ENCODE results near the gene GTF3C5.
"Not testable (repeated sequence)": the region's sequence is repeated elsewhere in the genome, so short reads cannot be mapped to it uniquely, and the experiment has no call there.

Gene GTF3C5

DNA sequence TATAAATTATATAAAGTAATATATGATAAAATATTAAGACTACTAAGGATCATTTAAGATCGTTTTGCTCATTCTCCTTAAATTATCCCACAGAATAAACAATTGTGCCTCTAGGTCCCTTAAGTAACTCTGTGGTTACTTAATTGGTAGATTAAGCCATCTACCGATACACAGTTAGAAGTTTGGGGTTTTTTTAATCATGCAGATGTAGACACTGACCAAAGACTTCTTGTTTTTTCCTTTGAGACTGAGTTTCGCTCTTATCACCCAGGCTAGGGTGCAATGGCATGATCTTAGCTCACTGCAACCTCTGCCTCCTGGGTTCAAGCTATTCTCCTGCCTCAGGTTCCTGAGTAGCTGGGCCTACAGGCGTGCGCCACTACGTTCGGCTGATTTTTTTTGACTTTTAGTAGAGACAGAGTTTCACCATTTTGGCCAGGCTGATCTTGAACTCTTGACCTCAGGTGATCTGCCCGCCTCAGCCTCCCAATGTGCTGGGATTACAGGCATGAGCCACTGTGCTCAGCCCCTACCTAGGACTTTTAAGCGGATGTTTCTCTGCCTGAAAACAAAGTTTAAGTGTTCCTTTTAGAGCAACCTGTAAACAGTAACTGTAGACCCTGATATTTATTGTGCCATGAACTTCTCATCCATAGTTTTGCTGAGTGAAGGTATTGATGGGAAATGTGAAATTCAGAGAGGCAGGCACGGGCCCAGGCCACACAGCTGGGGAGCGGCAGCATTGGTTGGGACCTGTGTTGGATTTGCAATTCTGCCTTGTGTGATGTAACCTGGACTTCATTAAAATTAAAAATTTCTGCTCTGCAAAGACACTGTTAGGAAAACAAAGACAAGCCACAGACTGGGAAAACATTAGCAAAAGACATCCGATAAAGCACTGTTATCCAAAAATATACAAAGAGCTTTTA is 42.6 kb downstream of the GTF3C5 start:
- no peak for DNase-seq

DNA sequence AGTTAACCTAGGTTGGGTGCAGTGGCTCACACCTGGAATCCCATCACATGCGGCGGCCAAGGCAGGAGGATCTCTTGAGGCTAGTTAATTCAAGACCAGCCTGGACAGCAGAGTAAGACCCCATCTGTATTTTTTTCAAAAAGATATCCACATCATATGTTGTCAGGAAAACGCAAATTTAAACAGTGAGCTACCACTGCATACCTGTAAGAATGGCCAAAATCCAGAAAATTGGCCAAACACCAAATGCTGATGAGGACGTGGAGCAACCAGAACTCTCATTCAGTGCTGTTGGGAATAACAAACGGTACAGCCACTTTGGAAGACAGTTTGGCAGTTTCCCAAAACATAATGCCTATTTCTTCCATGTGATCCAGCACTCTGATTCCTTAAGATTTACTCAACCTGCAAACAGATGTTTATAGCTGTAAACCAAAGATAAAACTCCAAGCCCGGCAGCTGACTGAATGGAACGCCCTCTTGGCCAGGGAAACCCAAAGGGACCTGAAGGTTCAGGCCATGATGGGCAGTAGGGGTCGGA is 43.4 kb downstream of the GTF3C5 start:
- no peak for DNase-seq

DNA sequence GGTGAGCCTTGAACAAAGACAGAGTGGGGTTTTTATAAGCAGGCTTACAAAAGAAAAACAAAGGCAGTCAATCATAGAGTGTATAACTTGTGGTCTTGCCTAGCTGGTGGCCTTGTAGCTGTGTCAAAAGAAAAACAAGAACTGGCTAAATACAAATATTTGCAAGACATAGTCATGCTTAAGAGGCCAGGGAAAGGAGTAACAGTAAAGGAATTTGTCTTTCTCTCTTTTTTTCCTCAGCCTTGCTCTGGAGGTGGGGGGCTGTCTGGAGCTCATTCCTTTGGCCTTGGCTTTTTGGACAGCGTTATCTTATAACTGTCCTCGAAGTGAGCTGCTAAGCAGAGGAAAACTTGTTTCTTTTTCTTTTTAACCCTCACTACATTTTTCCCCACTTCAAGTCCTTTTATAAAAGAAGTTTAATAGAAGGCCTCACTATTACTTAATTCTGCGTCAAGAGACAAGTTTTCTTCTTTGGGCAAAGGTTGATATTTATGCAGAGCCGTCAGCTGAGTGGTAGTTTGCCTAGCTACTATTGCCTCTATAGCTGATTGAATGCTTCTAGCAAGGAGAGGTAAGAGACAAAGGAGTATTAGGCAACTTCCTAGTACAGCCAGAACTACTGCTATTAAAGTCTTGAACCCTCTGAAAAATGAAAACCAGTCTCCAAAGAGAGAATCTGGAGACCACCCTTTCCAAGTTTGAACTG is 45.3 kb downstream of the GTF3C5 start:
- DNase-seq = no peak

DNA sequence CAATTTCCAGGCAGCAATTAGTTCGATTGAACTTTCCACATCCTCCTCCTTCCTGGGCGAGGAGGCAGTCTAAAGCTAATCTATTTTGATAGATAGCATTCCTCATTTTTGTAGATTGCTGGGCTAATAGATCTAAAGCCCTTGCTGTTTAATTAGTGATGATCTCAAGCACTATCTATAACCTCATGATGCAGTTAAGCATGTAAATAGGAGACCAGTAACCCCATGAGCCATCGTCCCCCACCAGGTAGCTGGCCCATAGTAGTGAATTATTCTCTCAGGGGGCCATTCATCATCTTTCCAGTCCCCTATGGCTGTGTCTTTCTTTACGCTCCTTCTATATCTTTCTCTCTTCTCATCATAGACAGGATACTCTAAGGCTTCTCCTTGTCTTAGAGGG is 45.9 kb downstream of the GTF3C5 start:
- no peak for DNase-seq

DNA sequence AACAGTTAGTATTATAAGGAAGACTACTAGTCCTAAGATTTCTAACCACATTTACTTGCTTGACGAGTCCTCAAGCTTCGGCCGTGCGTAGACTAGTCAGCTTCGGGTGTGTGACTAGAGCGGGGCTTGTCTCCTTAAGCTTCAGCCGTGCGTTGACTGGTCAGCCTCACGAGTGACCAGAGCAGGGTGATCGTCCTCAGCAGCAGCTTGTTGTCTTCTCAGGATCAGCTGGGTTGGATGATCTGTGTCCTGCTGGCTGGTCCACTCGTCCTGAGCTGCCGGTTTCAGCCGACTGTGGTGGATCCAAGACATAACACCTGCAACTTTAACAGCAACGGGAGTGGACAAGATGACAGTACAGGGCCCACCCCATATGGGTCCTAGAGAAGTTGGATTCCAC is 47.7 kb downstream of the GTF3C5 start:
- DNase-seq = no peak

DNA sequence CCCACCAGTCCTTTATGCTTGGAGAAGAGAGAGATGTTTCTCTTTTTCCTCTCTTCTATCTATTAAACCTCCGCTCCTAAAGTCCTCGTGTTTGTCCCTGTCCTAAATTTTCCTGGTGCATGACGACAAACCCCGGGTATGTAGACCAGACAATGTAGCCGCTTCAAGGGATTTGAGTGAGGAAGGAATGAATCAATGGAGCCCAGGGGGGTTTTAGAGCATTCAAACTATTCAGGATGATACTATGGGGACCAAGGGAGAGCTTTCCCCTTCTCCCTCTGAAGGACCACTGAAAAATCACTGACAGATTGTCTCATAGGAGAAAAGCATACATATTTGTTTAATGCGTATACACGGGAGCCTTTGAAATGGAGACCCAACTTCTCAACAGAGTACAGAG is 49.4 kb downstream of the GTF3C5 start:
- no peak for DNase-seq

DNA sequence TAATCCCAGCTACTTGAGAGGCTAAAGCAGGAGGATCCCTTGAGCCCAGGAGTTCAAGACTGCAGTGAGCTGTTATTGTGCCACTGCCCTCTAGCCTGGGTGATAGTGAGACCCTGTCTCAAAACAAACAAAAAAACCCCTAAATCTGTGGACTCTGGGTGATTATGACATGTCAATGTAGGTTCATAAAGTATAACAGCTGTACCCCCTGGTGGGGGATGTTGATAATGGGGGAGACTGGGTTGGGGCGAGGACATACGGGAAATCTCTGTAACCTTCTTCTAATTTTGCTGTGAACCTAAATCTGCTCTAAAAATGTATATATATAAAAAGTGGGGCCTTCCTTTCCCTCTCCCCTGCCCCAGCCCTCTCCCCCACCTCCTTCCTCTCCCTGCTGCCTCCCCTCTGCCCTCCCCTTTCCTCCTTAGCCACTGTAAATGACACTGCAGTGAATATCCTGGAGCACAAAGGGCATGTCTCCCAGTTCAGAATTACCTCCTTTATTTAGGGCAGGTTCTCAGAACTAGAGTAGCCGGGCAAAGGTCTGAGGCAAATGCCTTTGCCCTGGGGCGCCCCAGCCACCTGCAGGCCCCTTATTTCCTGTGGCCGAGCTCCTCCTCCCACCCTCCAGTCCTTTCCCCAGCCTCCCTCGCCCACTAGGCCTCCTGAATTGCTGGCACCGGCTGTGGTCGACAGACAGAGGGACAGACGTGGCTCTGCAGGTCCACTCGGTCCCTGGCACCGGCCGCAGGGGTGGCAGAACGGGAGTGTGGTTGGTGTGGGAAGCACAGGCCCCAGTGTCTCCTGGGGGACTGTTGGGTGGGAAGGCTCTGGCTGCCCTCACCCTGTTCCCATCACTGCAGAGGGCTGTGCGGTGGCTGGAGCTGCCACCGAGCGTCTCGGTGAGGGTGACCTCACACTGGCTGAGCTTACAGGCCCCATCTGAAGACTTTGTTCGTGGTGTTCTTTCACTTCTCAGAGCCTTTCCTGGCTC is 50.3 kb downstream of the GTF3C5 start:
- not testable (repeated sequence) for DNase-seq

DNA sequence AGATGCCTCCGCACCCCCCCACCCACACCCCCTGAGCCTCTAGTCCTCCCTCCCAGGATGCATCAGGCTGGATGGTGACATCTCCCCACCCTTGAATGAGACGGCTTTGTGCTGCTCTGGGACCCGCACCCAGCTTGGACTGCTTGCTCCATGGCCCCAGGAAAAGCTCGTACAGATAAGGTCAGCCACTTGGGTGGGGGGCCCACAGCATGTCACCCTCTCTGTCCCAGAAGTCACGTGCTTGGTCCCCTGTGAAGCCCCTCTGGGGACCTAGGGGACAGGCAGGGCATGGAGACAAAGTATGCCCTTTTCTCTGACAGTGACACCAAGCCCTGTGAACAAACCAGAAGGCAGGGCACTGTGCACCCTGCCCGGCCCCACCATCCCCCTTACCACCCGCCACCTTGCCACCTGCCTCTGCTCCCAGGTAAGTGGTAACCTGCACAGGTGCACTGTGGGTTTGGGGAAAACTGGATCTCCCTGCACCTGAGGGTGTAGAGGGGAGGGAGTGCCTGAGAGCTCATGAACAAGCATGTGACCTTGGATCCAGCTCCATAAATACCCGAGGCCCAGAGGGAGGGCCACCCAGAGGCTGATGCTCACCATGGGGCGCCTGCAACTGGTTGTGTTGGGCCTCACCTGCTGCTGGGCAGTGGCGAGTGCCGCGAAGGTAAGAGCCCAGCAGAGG is 51.3 kb downstream of the GTF3C5 start:
- DNase-seq = not testable (repeated sequence)

DNA sequence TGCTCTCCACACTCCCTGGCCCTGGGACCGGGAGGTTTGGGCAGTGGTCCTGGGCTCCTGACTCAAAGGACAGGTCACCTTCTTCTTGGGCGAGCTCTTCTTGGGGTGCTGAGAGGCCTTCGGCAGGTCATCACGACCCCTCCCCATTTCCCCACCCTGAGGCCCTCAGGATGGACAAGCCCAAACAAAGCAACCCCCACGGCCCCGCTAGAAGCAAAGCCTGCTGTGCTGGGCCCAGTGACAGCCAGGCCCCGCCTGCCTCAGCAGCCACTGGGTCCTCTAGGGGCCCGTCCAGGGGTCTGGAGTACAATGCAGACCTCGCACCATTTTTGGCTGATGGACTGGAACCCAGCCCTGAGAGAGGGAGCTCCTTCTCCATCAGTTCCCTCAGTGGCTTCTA is 52.9 kb downstream of the GTF3C5 start:
- not testable (repeated sequence) for DNase-seq

DNA sequence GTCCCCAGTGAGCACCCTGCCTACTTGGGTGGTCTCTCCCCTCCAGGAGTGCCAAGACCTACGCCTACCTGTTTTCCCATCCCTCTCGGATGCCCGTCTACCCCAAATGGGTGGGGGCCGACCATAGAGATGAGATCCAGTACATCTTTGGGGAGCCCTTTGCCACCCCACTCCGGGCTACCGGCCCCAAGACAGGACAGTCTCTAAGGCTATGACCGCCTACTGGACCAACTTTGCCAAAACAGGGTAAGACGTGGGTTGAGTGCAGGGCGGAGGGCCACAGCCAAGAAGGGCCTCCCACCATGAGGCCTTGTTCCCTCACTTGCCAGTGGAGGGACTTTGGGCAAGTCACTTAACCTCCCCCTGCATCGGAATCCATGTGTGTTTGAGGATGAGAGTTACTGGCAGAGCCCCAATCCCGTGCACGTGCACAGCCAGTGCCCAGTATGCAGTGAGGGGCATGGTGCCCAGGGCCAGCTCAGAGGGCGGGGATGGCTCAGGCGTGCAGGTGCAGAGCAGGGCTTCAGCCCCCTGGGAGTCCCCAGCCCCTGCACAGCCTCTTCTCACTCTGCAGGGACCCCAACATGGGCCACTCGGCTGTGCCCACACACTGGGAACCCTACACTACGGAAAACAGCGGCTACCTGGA is 55.5 kb downstream of the GTF3C5 start:
- DNase-seq = not testable (repeated sequence)

DNA sequence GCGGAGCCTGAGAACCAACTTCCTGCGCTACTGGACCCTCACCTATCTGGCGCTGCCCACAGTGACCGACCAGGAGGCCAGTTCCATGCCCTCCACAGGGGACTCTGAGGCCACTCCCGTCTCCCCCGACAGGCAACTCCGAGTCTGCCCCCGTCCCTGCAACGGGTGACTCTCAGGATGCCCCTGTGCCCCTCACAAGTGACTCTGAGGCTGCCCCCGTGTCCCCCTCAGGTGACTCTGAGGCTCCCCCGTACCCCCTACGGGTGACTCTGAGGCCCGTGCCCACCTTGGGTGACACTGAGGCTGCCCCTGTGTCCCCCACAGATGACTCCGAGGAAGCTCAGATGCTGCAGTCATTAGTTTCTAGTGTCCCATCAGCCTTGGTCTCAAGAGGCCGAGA is 56.1 kb downstream of the GTF3C5 start:
- DNase-seq = no peak

DNA sequence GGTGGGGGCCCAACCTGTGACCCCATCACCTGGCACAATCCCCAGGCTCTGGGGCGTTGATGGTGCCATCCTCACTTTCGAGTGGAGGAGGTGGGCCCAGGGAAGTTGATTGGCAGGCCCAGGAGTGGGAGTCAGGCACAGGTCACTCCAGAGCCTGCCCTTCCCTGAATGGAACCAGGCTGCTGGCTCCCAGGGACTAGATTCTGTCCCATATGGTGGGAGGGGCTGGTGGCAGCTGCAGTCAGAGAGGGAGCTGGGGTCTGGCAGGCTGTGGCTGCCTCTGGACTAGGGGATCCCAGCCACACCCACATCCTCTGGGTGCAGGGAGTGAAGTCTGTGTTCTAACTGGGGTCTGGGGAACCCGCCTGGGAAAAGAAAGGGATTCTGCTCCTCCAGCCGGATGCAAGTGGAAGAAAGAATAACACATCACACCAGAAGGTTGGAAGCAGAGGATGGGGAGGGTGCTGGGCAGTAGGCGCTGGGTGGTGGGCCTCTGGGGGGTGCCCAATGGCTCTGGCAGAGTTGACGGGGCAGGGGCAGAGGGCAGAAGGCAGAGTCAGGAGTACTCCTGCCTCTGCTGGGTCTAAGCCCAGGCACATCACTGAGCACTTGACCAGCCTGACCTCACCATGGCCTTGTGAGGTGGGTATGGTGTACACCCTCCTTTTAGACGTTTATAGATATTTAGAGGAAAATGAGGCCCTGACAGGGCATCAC is 56.8 kb downstream of the GTF3C5 start:
- no peak for DNase-seq

DNA sequence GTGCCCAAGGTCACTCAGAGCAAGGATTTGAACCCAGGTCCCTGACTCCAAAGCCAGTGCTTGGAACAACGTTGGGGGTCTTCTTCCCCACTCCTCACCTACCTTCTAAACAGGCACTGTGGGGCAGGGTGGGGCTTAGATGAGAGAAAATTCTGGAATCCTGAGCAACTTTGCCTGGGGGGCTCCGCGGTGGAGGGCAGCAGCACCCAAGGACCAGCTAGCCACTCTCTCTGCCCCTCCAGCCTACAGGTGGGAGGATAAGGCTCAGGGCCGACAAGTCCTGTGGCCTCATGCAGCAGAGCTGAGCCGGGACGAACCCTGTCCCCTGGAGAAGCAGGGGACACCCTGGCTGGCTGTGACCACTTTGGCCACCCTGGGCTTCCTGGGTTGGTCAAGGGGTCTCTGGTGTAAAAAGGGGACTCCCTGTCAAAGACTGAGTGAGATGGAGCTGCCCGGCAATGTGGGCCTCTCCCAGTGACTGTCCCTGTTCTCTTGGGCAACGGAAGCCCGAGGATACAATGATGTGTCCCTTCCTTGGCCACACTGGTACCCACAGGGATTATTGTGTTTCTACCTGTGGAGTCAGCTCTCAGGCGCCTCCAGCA is 57.5 kb downstream of the GTF3C5 start:
- DNase-seq = no peak

DNA sequence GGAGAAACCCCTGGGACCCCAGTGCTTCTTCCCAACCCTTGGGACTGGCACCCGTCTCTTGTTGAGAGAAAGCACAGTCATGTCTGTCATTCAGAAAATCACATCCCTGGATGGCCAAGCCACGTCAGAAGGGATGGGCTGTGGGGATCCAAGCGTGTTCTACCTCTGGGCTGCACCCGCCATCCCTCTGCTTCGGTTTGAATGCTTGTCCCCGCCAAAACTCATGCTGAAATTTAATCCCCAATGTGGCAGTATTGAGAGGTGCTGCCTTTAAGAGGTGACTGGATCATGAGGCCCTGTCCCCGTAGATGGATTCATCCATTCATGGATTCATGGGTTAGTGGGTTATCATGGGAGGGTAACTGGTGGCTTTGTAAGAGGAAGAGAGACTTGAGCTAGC is 58.0 kb downstream of the GTF3C5 start:
- DNase-seq = no peak

DNA sequence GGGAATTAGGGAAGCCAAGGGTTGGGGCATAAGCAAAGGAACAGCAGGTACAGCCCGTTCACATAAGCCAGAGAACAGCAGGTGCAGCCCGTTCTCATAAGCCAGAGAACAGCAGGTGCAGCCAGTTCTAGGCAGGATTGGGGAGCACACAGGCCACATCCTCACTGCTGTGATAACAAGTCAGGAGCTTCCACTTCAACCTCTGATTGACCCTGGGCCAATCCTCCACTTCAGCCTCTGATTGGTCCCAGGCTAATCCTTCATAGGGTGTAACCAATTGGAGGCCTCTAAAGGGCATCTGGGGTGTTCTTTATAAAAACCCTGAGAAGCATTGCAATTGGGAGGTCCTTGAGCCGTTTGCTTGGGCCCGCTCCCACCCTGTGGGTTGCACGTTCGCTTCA is 58.5 kb downstream of the GTF3C5 start:
- DNase-seq = no peak

DNA sequence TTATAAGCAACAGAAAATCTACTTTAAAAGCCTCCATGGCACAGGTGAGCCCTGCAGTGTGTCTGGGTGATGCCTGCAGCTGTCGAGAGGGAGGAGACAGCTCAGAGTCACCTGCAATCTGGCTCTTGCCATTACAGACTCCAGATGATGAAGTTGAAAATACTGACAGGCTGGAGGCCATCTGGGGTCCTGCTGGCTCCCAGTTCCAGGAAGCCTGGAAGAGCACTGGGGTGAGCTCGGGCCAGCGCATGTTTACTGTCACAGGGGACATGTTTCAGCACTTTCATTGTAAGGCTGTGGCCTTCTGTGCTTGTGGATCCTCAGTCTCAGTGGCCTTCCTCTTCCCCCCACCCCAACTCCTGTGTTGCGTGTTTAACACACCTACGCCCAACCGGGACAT is 59.4 kb downstream of the GTF3C5 start:
- DNase-seq = no peak

DNA sequence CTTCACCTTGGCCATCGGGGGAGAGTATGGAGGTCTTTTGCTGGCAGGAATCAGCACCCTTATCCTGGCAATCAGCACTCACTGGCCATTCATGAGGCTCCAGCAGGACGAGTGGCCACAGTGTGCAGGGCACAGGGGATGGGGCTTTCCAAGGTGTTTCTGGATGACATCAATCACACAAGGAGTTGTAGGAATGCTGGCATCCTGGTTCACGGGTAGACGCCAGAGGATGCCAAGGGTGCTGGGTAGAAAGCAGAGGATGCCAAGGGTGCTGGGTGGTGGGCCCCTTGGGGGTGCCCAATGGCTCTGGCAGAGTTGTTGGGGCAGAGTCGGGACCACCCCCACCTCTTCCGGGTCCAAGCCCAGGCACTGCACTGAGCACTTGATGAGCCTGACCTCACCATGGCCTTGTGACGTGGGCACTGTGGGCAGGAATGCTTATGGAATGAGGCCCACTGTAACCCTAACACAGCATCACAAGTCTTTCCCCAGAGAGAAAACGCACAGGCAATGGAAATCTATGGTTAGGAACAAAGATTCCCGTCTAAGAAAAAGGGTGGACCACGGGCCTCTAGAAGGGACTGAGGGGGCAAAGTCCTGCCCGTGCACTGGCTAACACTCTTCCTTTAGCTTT is 60.1 kb downstream of the GTF3C5 start:
- DNase-seq = no peak

DNA sequence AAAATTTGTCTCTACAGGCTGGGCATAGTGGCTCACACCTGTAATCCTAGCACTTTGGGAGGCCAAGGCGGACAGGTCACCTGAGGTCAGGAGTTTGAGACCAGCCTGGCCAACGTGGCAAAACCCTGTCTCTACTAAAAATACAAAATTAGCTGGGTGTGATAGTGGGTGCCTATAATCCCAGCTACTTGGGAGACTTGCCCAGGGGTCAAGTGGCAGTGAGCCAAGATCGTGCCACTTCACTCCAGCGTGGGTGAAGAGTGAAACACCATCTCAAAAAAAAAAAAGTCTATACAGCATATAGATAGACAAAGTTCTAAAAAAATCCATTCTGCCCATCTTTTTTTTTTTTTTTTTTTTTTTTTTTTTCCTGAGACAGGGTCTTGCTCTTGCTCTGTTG is 63.6 kb downstream of the GTF3C5 start:
- not testable (repeated sequence) for DNase-seq

DNA sequence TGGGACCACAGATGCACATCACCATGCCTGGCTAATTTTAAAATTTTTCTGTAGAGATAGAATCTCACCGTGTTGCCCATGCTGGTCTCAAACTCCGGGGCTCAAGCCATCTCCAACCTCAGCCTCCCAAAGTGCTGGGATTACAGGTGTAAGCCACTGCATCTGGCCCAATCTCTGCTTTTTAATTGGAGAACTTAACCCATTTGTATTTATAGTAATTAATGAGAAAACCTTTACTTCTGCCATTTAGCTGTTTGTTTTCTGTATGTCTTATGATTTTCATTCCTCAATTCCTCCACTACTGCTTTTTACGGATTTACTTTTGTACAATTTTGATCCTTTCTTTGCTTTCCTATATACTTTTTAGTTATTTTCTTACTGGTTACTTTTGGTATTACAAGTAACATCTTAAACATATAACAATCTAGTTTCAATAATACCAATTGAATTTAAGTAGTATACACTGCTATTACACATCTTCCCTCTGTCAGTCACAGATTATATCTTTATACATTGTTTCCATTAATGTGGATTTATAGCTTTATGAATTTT is 64.1 kb downstream of the GTF3C5 start:
- no peak for DNase-seq
